ENCODE data around the gene MTREX.

MTREX gene

DNA sequence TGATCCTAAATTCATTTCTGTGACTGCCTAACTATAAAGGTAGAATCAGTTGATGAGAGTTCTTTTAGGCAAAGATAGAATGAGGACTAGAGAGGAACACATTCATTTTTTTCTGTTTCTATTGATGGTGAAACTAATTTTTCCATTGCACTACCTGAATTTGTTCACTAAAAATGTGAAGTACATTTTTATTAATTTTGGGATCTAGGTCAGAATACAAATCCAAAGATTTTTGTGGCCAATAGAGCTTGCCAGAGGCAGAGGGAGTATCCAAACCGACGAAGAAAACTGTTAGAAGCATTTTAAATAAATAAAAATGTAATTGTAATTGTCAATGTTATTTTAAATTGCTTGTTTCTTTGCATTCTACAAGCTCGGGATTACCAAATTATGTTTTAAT is 78.1 kb downstream of the MTREX start:
- no peak for DNase-seq

DNA sequence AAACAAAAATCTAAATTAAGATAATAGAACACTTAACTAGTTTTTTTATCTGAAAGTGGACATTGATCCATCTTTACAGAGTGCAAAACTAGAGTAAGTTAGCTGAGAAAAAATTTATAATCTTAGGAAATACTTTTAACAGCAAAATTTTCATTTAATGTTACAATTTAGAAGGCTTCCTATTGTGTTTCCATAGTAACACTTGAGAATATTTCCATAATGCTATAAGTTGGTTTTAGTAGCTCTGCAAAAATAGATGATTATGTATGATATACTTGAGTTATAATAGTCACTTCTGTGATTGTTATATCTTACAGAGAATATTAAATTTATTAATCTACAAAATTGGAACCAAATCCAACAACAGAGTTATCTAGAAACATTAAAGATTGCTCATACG is 78.6 kb downstream of the MTREX start:
- DNase-seq, result no peak

DNA sequence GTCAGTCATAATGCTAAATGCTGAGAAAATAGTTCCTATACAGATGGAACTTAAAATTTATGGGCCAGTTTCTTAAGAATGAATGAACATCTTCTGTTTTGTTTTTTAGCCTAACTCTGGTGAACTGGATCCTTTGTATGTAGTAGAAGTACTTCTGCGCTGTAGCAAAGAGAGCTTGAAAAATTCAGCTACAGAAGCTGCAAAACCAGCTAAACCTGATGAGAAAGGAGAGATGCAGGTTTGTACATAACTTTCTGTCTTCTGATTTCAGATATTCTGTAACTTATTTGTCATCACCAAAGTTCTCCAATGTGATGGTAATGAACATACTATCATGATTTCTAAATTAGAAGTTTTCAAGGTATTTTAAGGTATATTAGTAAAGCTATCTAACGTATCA is 80.1 kb downstream of the MTREX start:
- no peak for DNase-seq

DNA sequence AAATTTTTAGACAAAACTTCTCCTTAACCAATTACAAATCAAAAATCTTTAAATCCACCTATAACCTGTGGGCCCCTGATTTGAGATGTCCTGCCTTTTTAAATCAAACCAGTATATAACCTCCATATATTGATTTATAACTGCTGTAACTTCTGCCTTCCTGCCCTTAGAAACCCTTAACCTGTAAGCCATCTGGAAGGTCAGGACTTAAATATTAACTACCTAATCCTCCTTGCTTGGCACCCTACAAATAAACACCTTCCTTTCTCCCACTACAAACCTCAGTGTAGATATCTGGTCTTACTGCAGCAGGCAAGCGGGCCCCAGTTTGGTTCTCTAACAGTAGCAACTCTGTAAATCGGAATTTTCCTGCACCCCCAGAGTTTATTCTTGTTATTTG is 83.9 kb downstream of the MTREX start:
- DNase-seq, result no peak

DNA sequence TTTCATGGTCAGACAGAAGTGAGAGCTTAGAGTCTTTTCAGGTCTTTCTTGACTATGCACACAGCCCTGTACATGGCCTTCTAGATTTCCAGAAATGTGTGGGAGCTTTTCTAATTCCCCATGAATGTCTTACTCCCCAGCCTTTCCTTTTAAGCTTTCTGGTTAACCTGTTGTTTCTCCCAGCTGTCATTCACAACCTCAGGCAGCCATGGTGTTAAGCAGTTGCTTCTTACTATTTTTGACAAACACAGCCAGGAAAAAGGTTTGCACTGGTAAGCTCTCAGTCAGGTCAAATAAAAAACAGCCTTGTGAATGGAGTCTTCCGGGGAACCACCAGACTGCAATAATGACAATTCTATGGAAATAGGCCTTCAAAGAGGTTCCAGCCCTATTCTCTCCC is 84.9 kb downstream of the MTREX start:
- DNase-seq, result no peak

DNA sequence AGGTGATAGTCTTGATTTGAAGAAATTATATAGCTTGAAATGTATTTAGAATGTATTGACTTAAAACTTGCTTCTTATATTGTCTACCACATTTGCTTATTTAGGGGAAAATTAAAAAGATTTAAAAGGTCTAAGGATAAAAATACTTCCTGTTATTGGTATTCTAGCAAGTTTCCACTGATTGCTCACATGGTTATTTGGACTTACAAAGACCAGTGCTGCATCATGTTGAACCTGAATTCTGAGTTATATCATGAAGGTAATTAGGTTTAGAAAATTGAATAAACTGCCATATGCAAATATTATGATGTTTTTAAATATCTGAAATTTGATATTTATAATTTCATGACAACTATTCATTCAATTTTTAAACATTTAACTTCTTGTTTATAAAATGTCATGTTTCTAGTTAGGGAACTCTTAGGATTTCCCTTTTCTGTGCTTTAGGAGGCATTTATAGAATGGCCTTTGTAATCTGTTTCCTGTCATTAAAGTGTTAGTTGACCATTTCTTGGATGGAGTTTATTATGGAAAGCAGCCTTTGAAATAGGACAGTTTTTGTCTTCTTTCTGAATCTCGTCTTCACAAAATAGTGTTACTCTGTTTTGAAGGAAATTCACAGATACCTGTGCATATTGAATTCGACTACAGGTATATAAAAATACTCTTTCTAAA is 85.8 kb downstream of the MTREX start:
- DNase-seq, result no peak

DNA sequence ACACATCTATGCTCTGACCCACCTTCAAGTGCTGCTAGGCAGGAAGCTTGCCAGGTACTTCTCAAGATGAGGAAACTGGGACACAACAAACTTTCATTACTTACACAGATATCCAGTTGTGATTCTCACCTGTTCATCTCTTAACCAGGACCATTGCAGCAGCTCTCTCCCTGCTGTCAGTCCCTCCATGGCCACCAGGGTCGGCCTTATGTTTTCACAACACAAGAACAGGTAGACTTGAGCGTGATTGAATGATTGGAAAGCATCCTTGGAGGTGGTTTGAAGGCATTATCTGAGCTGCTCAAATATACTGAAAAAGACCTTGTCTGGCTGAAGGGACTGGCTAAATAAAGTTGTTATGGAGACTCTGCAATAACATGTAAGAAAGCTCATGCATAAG is 94.4 kb downstream of the MTREX start:
- DNase-seq, result no peak

DNA sequence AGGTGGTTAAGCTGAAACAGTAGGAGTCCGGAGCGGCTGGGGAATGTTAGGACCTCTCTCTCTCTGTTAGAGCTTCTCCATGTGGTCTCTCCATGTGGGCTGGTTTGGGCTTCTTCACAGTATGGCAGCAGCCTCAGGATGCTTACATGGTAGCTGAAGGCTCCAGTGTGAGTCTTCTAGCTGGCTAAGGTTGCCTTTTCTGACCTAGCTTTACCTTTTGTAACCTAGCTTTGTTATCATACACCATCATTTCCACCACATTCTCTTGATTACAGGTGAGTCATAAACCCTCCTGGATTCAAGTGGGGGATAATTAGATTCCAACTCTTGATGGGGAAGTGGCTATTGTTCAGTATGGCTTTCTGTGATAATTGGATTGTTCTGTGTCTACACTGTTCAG is 98.5 kb downstream of the MTREX start:
- DNase-seq, result no peak

DNA sequence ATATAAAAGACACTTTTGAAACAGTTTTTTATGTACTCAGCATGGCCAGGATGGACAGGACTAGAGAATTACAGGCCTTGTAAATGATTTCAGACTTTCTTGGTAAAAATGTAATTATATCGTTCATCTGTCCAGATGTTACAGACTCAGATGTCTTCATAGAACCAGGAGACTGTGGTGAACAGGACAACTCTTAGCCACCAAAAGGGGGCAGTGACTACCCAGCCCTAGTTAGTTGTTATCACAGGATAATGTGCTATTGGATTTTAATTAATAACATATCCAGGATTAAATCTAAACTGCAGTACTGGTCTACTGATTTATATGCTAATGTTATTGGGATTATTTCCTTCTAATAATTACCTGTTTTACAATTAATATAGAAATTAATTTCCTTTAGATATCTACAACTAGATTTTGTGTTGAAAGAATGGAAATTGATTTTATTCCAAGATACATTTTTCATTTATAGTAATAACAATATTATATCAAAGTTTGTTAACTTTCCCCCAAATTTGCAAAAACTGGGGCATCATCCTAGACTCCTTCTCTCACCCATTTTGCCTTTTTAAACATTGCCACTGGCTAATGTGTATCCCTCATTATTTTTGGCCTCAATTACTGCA is 99.4 kb downstream of the MTREX start:
- no peak for DNase-seq

DNA sequence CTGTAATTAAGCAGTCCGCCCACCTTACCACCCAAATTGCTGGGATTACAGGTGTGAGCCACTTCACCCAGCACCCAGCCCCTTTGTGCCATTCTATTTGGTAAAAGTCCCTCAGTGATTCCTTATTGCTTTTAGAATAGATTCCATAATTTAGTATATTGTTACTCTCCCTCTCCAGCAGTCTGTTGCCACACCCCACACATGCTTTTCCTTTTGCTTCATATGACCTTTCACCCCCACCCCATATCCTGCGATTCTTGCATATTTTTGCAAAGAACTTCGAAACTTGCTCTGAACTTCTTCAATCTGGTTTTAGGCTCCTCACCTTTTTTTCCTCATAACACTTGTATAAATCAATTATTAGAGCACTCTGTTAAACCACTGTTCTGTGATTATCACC is 100.2 kb downstream of the MTREX start:
- DNase-seq, result no peak

DNA sequence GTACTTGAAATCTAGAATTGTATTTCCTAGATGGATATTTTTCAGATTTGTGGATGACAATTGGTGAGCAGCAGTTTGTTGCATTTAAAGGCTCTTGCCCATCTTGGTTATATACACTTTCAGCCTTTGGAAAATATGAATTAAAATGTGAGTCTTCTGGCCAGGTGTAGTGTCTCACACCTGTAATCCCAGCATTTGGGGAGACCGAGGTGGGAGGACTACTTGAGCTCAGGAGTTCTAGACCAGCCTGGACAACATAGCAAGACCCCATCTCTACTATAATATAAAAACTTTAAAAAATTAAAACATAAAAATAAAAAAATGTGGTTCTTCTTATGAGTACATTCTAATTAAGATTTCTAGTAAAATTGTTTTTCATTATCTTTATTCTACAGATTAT is 102.0 kb downstream of the MTREX start:
- DNase-seq, result no peak

DNA sequence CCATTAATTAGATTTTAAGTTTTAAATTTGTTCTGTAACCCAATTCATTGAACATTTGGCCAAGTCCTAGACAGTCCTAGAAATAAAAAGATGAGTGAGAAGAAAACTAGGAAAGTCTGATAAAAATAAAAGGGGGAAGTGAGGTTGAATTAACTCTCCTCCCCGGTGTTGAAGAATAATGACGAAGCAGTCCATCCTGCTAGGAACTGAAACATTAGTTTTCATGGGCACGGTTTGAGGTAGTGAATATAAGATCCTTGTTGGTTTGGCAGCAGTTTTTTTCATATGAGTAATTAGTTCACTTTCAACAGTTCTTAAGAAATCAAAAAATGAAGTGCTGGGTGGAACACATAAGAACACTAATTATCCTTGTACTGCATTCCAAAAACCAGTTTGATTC is 103.1 kb downstream of the MTREX start:
- no peak for DNase-seq

DNA sequence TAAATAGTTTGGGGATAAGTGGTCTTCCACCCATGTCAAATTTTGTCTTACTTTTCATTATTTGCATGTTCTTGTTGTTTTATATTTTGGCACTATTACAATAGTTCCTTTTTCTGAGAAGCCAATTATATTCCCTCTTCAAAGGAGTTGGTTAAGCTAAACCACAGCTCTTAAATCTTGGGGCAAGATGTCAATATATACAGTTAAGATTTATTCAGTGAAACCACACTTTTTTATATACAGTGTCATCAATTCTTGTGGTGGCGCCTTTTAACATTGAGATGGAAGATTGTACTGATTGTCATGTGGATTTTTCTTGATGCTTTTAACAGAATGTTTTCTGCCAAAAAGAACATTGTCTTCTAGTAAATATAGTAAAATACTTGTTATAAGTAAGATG is 104.1 kb downstream of the MTREX start:
- no peak for DNase-seq

DNA sequence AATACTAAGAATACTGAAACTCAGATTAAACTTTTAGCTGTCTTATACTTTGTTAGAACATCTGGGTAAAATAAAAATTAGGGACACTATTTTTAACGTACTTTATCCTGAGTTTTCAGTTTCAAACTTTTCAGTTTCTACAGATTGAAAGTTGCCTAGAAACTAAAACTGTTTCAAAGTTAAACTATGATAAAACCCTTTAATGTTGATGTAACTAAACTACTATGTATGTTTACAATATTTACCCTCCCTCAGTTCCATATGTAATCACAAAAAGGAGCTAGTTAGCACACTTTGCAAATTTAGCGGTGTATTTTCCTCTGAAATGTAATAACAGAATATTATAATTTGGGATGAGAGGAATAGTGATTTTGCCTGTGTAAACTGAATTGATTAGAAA is 105.9 kb downstream of the MTREX start:
- DNase-seq, result no peak

DNA sequence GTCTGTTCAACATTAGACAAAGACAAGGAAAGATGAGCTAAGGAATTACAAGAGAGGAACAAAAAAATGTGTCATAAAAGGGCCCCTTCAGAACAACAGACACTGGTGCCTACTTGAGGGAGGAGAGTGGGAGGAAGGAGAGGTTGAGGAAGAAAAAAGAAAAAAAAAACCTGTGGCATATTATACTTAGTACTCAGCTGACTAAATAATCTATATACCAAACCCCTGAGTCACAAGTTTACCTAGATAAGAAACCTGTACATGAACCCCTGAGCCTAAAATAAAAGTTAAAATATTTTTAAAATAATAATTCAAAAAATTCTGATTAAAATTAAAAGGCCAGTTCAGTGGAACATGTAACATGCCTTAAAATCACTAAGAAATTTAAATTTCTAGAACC is 107.3 kb downstream of the MTREX start:
- no peak for DNase-seq

DNA sequence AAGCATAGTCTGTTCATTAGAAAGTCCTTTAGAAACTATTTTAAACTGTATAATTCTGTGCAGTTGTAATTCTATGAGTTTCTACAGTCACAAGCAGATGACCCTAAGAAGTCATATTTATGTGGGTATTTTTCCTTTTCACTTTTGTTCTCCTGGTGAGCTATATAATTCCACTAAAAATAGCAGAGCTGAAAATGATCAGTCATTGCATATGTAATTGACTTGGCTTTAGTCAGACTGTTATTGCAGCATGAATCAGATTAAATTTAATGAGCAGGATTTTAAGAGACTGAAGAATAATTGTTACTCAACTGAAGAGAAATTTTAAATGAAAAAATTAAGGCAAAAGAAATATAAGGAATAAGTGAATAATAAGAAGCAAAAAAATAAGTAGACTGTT is 108.5 kb downstream of the MTREX start:
- DNase-seq, result no peak

DNA sequence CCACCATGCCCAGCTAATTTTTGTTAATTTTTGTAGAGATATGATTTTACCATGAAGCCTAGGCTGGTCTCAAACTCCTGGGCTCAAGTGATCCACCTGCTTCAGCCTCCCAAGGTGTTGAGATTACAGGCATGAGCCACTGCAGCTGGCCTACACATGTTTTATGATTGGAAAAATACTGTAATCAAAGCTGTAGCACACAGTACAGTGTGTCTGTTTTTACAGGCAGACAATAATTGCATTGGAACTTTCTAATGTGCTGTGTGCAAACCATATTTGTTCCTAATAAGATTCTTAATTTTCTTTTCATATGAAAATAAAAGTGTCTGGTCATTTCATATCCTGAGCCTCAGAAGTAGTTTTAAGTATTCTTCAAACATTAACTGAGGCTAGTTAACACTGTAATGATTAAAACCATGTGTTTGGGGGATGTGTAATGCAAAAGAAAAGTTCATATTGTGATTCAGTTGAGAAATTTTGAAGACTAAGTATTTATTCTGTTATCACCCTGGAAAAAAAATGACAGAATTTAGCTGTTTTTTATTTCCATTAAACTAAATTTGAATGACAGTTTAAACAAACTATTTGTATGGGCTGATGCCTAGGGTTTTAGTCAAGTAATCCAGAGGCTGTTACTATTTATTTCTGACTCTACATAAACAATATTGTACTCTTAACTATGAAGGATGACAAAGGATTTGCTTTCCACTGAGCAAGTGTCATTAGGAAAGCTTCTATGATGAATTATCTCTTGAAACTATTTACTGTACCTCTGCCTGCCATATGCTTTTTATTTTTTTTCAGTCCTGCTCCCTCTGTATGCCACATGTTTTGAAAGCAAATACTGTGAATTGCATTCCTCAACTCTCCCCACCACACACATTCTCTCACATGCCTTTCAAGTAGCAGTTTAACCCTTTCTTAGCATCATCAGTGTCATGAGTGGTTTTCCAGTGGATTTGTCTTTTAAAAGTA is 111.5 kb downstream of the MTREX start:
- no peak for DNase-seq

DNA sequence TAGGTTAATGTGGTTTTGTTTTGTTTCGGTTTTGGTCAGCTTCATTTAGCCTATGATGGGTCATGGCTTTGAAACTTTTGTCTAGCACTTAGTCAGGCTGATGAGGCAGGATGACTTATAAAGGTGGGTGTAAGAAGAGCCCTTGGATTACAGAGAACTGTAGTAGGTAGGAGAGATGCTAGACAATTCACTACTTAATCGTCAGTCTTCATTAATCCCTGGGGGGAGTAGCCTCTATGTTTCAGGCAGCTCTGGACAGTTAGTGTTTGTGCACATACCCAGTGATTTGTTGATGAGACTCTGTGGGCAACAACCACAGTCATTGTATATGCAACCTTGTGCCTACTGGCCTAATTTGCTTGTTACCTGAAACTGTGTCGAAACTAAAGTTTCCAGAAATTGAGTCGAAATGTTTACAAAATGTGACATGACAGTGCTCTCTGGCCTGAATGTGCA is 113.3 kb downstream of the MTREX start:
- DNase-seq, result no peak

DNA sequence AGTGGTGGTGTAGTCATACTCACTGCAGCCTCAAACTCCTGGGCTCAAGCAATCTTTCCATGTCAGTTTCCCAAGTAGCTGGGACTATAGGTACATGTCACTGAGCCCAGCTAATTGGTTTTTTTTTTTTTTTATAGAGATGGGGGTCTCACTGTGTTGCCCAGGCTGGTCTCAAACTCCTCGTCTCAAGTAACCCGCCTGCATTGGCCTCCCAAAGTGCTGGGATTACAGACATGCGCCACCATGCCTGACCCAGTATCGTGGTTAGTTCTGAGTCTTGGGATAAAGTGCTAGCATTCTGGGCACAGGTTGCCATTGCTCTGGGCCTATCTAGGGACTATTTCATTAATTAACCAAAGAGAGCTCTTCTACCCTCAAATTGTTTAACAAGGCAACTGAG is 118.7 kb downstream of the MTREX start:
- no peak for DNase-seq

DNA sequence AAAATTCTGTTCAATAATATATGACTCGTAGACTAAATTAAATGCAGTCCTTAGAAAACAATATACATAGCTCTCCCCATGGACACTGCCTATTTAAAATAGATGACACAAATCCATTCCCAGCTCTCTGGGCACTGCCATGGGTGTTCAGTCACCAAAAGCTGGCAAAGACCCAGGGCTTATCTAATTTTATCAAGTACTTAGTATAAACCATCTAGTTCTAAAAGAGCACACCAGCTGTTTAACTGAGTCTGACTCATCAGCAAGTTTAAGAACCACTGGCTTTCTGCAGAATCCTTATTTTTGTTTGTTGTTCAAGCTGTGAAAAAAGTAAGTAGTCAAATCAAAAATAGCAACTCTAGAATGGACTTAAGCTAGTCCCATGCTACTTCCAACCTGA is 119.4 kb downstream of the MTREX start:
- DNase-seq, result peak; percentile 6

DNA sequence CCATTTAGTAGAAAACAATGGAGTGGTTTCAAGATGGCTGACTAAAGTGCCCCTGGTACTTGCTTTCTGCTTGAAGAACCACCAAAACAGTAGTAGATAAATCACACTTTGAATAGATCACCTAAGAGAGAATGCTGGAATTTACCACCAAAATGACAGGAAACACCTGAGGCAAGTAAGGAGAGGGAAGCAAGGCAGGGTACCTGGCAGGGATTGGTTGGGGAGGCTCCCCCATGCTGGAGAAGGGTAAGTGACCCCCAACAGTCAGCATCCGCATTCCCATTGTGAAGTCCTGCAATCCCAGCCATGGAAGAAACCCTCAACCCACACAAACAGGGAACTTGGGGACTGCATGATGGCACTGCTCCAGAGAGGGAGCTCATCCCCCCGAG is 121.4 kb downstream of the MTREX start:
- DNase-seq, result no peak

DNA sequence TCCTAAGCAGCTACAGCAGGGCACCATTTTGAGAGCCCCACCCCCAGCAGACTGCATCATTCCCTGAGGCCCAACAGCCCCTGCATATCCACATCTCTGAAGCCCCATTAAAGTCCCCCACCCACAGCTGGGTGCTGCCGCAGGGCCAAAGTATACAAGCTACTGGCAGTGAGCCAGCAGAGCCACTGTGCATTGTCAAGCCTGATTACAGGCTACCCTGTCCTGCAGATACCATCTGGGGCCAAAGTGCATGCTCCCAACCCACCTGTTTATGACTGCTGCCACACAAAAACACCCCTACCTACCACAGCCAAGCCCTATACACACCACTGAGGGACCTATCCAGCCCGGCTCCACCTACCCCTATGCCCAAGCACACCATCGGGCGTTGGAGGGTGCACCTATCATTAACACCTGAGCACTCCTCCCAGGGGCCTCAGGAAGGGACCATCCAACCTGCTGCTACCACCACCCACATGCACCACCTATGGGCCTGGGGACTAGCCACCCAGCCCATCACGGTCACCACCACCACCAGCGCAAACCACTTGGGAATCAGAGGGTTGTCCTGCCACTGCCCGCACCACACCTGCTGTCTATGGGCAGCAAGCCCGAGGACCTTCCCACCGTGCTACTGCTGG is 121.9 kb downstream of the MTREX start:
- no peak for DNase-seq

DNA sequence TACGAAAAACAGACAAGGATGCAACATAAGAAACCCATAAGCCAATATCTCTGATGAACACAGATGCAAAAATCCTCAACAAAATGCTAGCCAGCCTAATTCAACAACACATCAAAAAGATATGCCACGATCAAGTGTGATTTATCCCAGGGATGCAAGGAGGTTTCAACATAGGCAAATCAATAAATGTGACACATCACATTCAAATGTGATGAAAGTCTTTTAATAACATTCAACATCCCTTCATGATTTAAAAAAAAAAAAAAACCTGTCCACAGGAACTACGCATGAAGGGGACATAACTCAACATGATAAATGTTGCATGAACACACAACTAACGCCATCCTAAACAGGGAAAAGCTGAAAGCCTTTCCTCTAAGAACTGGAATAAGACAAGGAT is 124.8 kb downstream of the MTREX start:
- no peak for DNase-seq

All from DMS79 (cell line).